Neural cell (in vitro differentiated cells): ENCODE data around the gene TPP1. TPM values are rescaled to one million over a fixed set of nuclear protein-coding genes. Genes with fewer than 3 reads are reported as not detected.

Source experiments
- H2AFZ ChIP-seq: fragments of 200-600, 300-800 bp; sonication (generic), shearing (Covaris generic); 2 replicates; pipeline ENCODE4 v1.6.0; 2014; ENCODE audit warnings: low read depth, mild to moderate bottlenecking, antibody characterized with exemption, low read length, moderate library complexity
- H3F3A ChIP-seq: fragments of 200-600 bp; shearing (Covaris generic); 2 replicates; pipeline ENCODE4 v1.6.1; 2016; ENCODE audit warnings: mild to moderate bottlenecking, moderate library complexity, mixed read lengths, antibody characterized with exemption, low read length; ENCODE audit not compliant: insufficient read depth, poor library complexity, severe bottlenecking
- H3K27ac ChIP-seq: fragments of 200-600, 300-800 bp; sonication (generic), shearing (Covaris generic); 2 replicates; pipeline ENCODE4 v1.5.1; 2014; ENCODE audit warnings: mild to moderate bottlenecking, low read length, moderate library complexity
- H3K27me3 ChIP-seq: fragments of 300-800, 200-600 bp; sonication (generic), shearing (Covaris generic); 2 replicates; pipeline ENCODE4 v1.6.0; 2014; ENCODE audit warnings: mild to moderate bottlenecking, low read depth, low read length, moderate library complexity; ENCODE audit not compliant: insufficient read depth
- H3K36me3 ChIP-seq: fragments of 300-800, 200-600 bp; sonication (generic), shearing (Covaris generic); 2 replicates; pipeline ENCODE4 v1.5.1; 2014; ENCODE audit warnings: mild to moderate bottlenecking, antibody characterized with exemption, low read length, moderate library complexity; ENCODE audit not compliant: insufficient read depth
- H3K4me2 ChIP-seq: fragments of 300-800, 200-600 bp; sonication (generic), shearing (Covaris generic); 2 replicates; pipeline ENCODE4 v1.6.0; 2014; ENCODE audit warnings: mild to moderate bottlenecking, low read length
- H3K4me3 ChIP-seq: fragments of 300-800, 200-600 bp; sonication (generic), shearing (Covaris generic); 2 replicates; pipeline ENCODE4 v1.5.1; 2014; ENCODE audit warnings: mild to moderate bottlenecking, low read length, moderate library complexity
- H3K79me2 ChIP-seq: fragments of 200-600 bp; shearing (Covaris generic); replicated peaks from 2 replicates; pipeline ENCODE4 v1.6.0; 2014; ENCODE audit warnings: mild to moderate bottlenecking, low read length, moderate library complexity; ENCODE audit not compliant: insufficient read depth
- H3K9ac ChIP-seq: fragments of 300-800, 200-600 bp; sonication (generic), shearing (Covaris generic); 2 replicates; pipeline ENCODE4 v1.6.1; 2016; ENCODE audit warnings: mild to moderate bottlenecking, low read length, mixed read lengths
- H3K9me2 ChIP-seq: fragments of 200-600 bp; shearing (Covaris generic); 2 replicates; pipeline ENCODE4 v1.6.1; 2016; ENCODE audit warnings: mild to moderate bottlenecking, low read length, mixed read lengths; ENCODE audit not compliant: insufficient read depth
- H3K9me3 ChIP-seq: fragments of 200-600, 300-800 bp; sonication (generic), shearing (Covaris generic); 2 replicates; pipeline ENCODE4 v1.6.1; 2016; ENCODE audit warnings: mild to moderate bottlenecking, mixed run types, low read length, moderate library complexity, mixed read lengths
- H4K20me1 ChIP-seq: fragments of 200-600 bp; shearing (Covaris generic); 2 replicates; pipeline ENCODE4 v1.6.1; 2016; ENCODE audit warnings: mild to moderate bottlenecking, mixed run types; ENCODE audit not compliant: insufficient read depth
- EP300 ChIP-seq: fragments of 450-650 bp; conservative IDR thresholded peaks from 2 replicates; pipeline ENCODE4 v1.6.1; 2014; ENCODE audit warnings: antibody characterized with exemption, mild to moderate bottlenecking, moderate library complexity; ENCODE audit not compliant: poor library complexity, severe bottlenecking
- EZH2 ChIP-seq: fragments of 200-600, 300-800 bp; shearing (Covaris generic), sonication (generic); IDR thresholded peaks from 2 replicates; pipeline ENCODE4 v1.6.1; 2014; ENCODE audit warnings: antibody characterized with exemption, low read length, borderline replicate concordance, mild to moderate bottlenecking; ENCODE audit not compliant: insufficient read depth, poor library complexity, severe bottlenecking
- MXI1 ChIP-seq: fragments of 450-650 bp; conservative IDR thresholded peaks from 2 replicates; pipeline ENCODE4 v1.6.1; 2014; ENCODE audit warnings: antibody characterized with exemption, mild to moderate bottlenecking; ENCODE audit not compliant: poor library complexity, severe bottlenecking
- POLR2AphosphoS5 ChIP-seq: IDR thresholded peaks from 2 replicates; pipeline ENCODE4 v1.6.1; 2012
- RAD21 ChIP-seq: fragments of 450-650 bp; conservative IDR thresholded peaks from 2 replicates; pipeline ENCODE4 v1.6.1; 2014; ENCODE audit warnings: antibody characterized with exemption, mild to moderate bottlenecking, moderate library complexity
- SMC3 ChIP-seq: fragments of 450-650 bp; conservative IDR thresholded peaks from 2 replicates; pipeline ENCODE4 v1.6.1; 2014; ENCODE audit warnings: antibody characterized with exemption, mild to moderate bottlenecking, moderate library complexity; ENCODE audit not compliant: poor library complexity
- TAF1 ChIP-seq: IDR thresholded peaks from 2 replicates; pipeline ENCODE4 v1.6.1; 2012; ENCODE audit warnings: low read depth
- polyA plus RNA-seq: library from polyadenylated mRNA; depleted of rRNA; stranded (reverse); fragments of >200 nt; gene quantifications from 2 replicates; pipeline ENCODE4 v1.2.3, GENCODE V29; 2014
- TF ChIP-seq, protein P1 (sequence below): fragments of 450-650 bp; IDR thresholded peaks from 2 replicates; pipeline ENCODE4 v1.5.1; 2014; ENCODE audit warnings: antibody characterized with exemption, mild to moderate bottlenecking, moderate library complexity; ENCODE audit not compliant: poor library complexity, severe bottlenecking
- TF ChIP-seq, protein P2 (sequence below): IDR thresholded peaks from 2 replicates; pipeline ENCODE4 v1.6.1; 2012; ENCODE audit warnings: borderline replicate concordance

Gene TPP1
- polyA plus RNA-seq, 1 donor from 2014 or later: 3.8 TPM

- Histone ChIP-seq H3K9me3 (no peaks in the 10 kb centered on the region), H3K27ac (no peak overlapping the region), H3K9ac (no peak overlapping the region), H3K27me3 (no peaks in the 10 kb centered on the region), H3K4me3 (no peak overlapping the region), H3F3A (no peaks in the 10 kb centered on the region), H4K20me1 (peaks cover 80% of the 10 kb centered on the region), H3K4me2 (no peak overlapping the region), H3K9me2 (no peaks in the 10 kb centered on the region), H3K36me3 (no peaks in the 10 kb centered on the region), H2AFZ (no peak overlapping the region), H3K79me2 (peaks cover 53% of the 10 kb centered on the region)
- TF ChIP-seq TAF1 (no peak), SMC3 (no peak), POLR2AphosphoS5 (no peak), EP300 (no peak), RAD21 (no peak), EZH2 (no peak), MXI1 (no peak)
- TF ChIP-seq, protein P1, sequence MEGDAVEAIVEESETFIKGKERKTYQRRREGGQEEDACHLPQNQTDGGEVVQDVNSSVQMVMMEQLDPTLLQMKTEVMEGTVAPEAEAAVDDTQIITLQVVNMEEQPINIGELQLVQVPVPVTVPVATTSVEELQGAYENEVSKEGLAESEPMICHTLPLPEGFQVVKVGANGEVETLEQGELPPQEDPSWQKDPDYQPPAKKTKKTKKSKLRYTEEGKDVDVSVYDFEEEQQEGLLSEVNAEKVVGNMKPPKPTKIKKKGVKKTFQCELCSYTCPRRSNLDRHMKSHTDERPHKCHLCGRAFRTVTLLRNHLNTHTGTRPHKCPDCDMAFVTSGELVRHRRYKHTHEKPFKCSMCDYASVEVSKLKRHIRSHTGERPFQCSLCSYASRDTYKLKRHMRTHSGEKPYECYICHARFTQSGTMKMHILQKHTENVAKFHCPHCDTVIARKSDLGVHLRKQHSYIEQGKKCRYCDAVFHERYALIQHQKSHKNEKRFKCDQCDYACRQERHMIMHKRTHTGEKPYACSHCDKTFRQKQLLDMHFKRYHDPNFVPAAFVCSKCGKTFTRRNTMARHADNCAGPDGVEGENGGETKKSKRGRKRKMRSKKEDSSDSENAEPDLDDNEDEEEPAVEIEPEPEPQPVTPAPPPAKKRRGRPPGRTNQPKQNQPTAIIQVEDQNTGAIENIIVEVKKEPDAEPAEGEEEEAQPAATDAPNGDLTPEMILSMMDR: no peak
- TF ChIP-seq, protein P2, sequence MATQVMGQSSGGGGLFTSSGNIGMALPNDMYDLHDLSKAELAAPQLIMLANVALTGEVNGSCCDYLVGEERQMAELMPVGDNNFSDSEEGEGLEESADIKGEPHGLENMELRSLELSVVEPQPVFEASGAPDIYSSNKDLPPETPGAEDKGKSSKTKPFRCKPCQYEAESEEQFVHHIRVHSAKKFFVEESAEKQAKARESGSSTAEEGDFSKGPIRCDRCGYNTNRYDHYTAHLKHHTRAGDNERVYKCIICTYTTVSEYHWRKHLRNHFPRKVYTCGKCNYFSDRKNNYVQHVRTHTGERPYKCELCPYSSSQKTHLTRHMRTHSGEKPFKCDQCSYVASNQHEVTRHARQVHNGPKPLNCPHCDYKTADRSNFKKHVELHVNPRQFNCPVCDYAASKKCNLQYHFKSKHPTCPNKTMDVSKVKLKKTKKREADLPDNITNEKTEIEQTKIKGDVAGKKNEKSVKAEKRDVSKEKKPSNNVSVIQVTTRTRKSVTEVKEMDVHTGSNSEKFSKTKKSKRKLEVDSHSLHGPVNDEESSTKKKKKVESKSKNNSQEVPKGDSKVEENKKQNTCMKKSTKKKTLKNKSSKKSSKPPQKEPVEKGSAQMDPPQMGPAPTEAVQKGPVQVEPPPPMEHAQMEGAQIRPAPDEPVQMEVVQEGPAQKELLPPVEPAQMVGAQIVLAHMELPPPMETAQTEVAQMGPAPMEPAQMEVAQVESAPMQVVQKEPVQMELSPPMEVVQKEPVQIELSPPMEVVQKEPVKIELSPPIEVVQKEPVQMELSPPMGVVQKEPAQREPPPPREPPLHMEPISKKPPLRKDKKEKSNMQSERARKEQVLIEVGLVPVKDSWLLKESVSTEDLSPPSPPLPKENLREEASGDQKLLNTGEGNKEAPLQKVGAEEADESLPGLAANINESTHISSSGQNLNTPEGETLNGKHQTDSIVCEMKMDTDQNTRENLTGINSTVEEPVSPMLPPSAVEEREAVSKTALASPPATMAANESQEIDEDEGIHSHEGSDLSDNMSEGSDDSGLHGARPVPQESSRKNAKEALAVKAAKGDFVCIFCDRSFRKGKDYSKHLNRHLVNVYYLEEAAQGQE: no peak
Measured at GRCh38 chr11:6638429-6638828, 19.2 kb upstream of the TPP1 start.

DNA sequence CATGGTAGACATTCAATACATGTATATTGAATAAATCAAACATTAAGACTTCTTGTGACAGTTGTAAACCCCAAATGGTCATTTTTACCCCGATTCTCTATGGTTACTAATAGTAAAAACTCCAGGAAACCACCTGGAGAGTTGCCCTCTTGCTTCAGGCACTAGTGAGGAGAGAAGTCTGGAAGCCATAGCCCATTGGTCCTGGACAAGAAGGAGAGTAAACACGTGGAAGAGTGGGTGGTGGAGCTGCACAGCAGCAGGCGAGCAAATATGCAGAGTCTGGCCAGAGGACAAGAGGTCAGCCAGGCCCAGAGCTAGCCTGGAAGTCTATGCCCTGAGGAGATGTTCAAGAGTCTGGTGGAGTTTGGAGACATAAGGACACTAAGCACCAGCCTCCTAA, 18.6 kb upstream of the TPP1 start:
- H3K4me3 ChIP-seq: no peak overlapping the region
- no peaks in the 10 kb centered on the region for H3K9me3 ChIP-seq
- no peak overlapping the region for H2AFZ ChIP-seq
- H3K27ac ChIP-seq: no peak overlapping the region
- no peaks in the 10 kb centered on the region for H3K9me2 ChIP-seq
- no peaks in the 10 kb centered on the region for H3K36me3 ChIP-seq
- peaks cover 75% of the 10 kb centered on the region for H4K20me1 ChIP-seq
- TF ChIP-seq EZH2 (no peak), POLR2AphosphoS5 (no peak), MXI1 (no peak), TAF1 (no peak), SMC3 (no peak), EP300 (no peak), RAD21 (no peak)
- TF ChIP-seq, protein P2: no peak
- TF ChIP-seq, protein P1: no peak
- no peaks in the 10 kb centered on the region for H3K27me3 ChIP-seq
- no peaks in the 10 kb centered on the region for H3F3A ChIP-seq
- peaks cover 49% of the 10 kb centered on the region for H3K79me2 ChIP-seq
- H3K4me2 ChIP-seq: no peak overlapping the region
- H3K9ac ChIP-seq: no peak overlapping the region
